ENCODE measurements around the gene PEX1.
"Not testable (repeated sequence)": the region's sequence is repeated elsewhere in the genome, so short reads cannot be mapped to it uniquely, and the experiment has no call there.

GRCh38 chr7:92475261-92475770, 53.0 kb downstream of the PEX1 start:
- TF ChIP-seq CTCF, POLR2A (IDR thresholded peaks at IDR 0.05): not testable (repeated sequence)

All from uterus (tissue), 2 donors.